Vagina (tissue), 2 donors: Measurements from ENCODE around the gene VGLL2. TPM values are rescaled to one million over a fixed set of nuclear protein-coding genes. Genes with fewer than 3 reads are reported as not detected.

Experiments used
- DNase-seq, 2 donors: peaks; one replicate each; pipeline ENCODE4 v3.0.0-alpha.2; 2017; ENCODE audit errors: extremely low spot score in 2 of 2
- H3K27ac ChIP-seq: fragments of 200-600 bp; sonication (generic); one replicate; pipeline ENCODE4 v1.5.1; 2019
- H3K27me3 ChIP-seq: fragments of 200-600 bp; sonication (generic); one replicate; pipeline ENCODE4 v1.5.1; 2019
- H3K36me3 ChIP-seq, 2 donors: fragments of 200-600 bp; sonication (generic); one replicate each; pipeline ENCODE4 v1.5.1; 2017 to 2019
- H3K4me1 ChIP-seq: fragments of 200-600 bp; sonication (generic); one replicate; pipeline ENCODE4 v1.5.1; 2019
- H3K4me3 ChIP-seq, 2 donors: fragments of 200-600 bp; sonication (generic); 1 replicate in 1 of 2; 2 replicates in 1 of 2; pipeline ENCODE4 v1.5.1; 2016 to 2019
- H3K9me3 ChIP-seq: fragments of 200-600 bp; sonication (generic); one replicate; pipeline ENCODE4 v1.5.1; 2019
- CTCF ChIP-seq, 3 experiments: fragments of 450-650 bp in 2 of 3; fragments of 200-600 bp in 1 of 3; sonication (generic) in 1 of 3; IDR thresholded peaks; one replicate each; pipeline ENCODE4 v1.5.1; 2017 to 2019; ENCODE audit warnings: antibody characterized with exemption in 3 of 3, mild to moderate bottlenecking in 2 of 3, moderate library complexity in 2 of 3
- POLR2A ChIP-seq, 2 donors: fragments of 450-650 bp; IDR thresholded peaks; one replicate each; pipeline ENCODE4 v1.6.1; 2017; ENCODE audit warnings: antibody characterized with exemption in 2 of 2, mild to moderate bottlenecking in 2 of 2, moderate library complexity in 2 of 2
- POLR2AphosphoS5 ChIP-seq, 2 donors: sonication (generic); formaldehyde crosslinking; IDR thresholded peaks; one replicate each; pipeline ENCODE4 v1.9.0; 2017; ENCODE audit warnings: antibody characterized with exemption in 2 of 2, mild to moderate bottlenecking in 2 of 2, low read depth in 1 of 2; ENCODE audit not compliant: insufficient read depth in 1 of 2
- intact Hi-C: fragments of 100-400 bp; cut with DNase I; formaldehyde crosslinking; loops from one replicate; pipeline ENCODE4 v1.15.1; 2023
- total RNA-seq: library from RNA; depleted of rRNA; stranded (reverse); fragments of >200 nt; gene quantifications from one replicate; pipeline ENCODE4 v1.2.3, GENCODE V29; 2016

The VGLL2 gene
- total RNA-seq, 1 donor from 2014 or later: not detected

GRCh38 chr6:117270843-117271507 lies 5.6 kb downstream of the VGLL2 start:
- intact Hi-C loops: no loop called here
- no peak for DNase-seq
- TF ChIP-seq POLR2AphosphoS5 (IDR thresholded peaks at IDR 0.05; ENCODE audit: insufficient read depth in 1 of 2, low read depth in 1 of 2) (no peak), CTCF (IDR thresholded peaks at IDR 0.05) (no peak), POLR2A (IDR thresholded peaks at IDR 0.05) (no peak)
- H3K4me3 ChIP-seq: peak overlapping the region in 1 of 2 donors; percentile 42
- peaks cover 14% of the 10 kb centered on the region for H3K4me1 ChIP-seq
- H3K9me3 ChIP-seq: no peaks in the 10 kb centered on the region
- no peaks in the 10 kb centered on the region for H3K36me3 ChIP-seq
- H3K27me3 ChIP-seq: peaks cover 3% of the 10 kb centered on the region
- no peak overlapping the region for H3K27ac ChIP-seq

GRCh38 chr6:117272032-117272866 lies 6.9 kb downstream of the VGLL2 start:
- Histone ChIP-seq H3K36me3 (no peaks in the 10 kb centered on the region), H3K27ac (no peak overlapping the region), H3K4me3 (no peak overlapping the region), H3K9me3 (no peaks in the 10 kb centered on the region), H3K27me3 (peaks cover 3% of the 10 kb centered on the region), H3K4me1 (peaks cover 7% of the 10 kb centered on the region)
- intact Hi-C loops: no loop called here
- DNase-seq: no peak
- no peak for TF ChIP-seq CTCF (IDR thresholded peaks at IDR 0.05)
- TF ChIP-seq POLR2A (IDR thresholded peaks at IDR 0.05): no peak
- no peak for TF ChIP-seq POLR2AphosphoS5 (IDR thresholded peaks at IDR 0.05; ENCODE audit: insufficient read depth in 1 of 2, low read depth in 1 of 2)

GRCh38 chr6:117272891-117273290 lies 7.5 kb downstream of the VGLL2 start:
- Histone ChIP-seq H3K36me3 (no peaks in the 10 kb centered on the region), H3K27ac (no peak overlapping the region), H3K4me3 (no peak overlapping the region), H3K27me3 (peaks cover 3% of the 10 kb centered on the region), H3K9me3 (no peaks in the 10 kb centered on the region), H3K4me1 (peaks cover 7% of the 10 kb centered on the region)
- DNase-seq: no peak
- intact Hi-C loops: no loop called here
- TF ChIP-seq POLR2AphosphoS5 (IDR thresholded peaks at IDR 0.05; ENCODE audit: insufficient read depth in 1 of 2, low read depth in 1 of 2): no peak
- TF ChIP-seq CTCF (IDR thresholded peaks at IDR 0.05): no peak
- TF ChIP-seq POLR2A (IDR thresholded peaks at IDR 0.05): no peak

- Histone ChIP-seq H3K4me1 (peaks cover 3% of the 10 kb centered on the region), H3K27me3 (no peaks in the 10 kb centered on the region)
- intact Hi-C loops: no loop called here
Observed at GRCh38 chr6:117275205-117275604, 9.8 kb downstream of the VGLL2 start.

More at GRCh38 chr6:117275205-117275604, 9.8 kb downstream of the VGLL2 start:
- no peak overlapping the region for H3K27ac ChIP-seq
- no peak for DNase-seq
- no peaks in the 10 kb centered on the region for H3K9me3 ChIP-seq
- H3K36me3 ChIP-seq: no peaks in the 10 kb centered on the region
- no peak overlapping the region for H3K4me3 ChIP-seq
- TF ChIP-seq POLR2AphosphoS5 (IDR thresholded peaks at IDR 0.05; ENCODE audit: insufficient read depth in 1 of 2, low read depth in 1 of 2) (no peak), CTCF (IDR thresholded peaks at IDR 0.05) (no peak), POLR2A (IDR thresholded peaks at IDR 0.05) (no peak)
